ENCODE measurements around the gene WSB1.
A peak's percentile ranks its signal among the peaks of the same experiment; 100 is the strongest.

The WSB1 gene

DNA sequence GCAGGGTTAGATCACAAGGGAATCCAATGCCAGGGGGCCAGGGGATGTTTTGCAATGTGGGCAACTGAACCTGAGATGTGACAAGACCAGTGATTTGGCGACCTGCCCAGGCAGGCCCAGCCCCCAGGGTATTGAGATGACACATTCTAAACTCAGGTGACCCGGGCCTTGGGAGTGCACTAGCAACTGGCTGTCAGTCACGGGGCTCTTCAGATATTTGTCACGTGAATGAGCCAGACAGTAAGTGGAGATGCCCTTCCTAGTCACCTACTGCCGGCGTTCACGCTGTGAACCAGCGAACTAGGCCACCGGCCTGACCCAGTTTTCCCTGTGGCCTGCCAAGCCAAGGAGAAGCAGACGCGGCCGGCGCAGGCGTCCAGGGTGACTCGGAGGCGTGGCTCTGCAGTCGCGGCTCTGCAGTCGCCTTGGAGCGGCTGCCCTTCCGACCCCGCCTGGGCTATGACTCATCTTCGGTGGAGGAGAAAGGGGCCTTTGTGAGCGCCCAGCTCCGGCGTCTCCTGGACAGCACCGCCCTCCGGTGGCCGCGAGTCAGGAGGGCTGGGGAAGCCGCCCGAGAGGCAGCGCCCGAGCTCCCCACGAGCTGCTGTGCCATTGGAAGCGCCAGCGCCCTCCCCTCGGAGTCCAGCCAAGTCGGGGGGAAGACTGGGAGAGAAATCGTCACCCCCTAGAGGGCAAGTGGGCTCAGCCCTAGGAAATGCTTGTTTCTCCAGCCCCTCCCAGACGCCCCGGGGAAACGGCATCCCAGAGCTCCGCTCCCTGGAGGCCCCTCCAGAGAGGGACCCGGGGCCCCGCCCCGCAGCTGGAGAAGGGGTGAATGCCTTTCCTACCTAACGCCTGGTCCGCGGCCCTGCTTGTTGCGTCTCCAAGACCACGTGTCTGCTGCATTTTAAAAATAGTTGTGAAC is 38.8 kb downstream of the WSB1 start:
- peak overlapping the region; percentile 73 to 83 (median 81) for H3K9ac ChIP-seq
- no peaks in the 10 kb centered on the region for H4K20me1 ChIP-seq
- H3K4me2 ChIP-seq = peak overlapping the region; percentile 72 to 95 (median 80)
- H3K27ac ChIP-seq = peak overlapping the region; percentile 63 to 86 (median 82)
- peak overlapping the region; percentile 44 to 70 (median 61) for H3K4me3 ChIP-seq
- peak in 4 of 11 experiments; percentile 19 to 78 (median 44); a peak in 3 of 22 replicates for TF ChIP-seq Cebpa-rat (IDR thresholded peaks at IDR 0.05)
- no peaks in the 10 kb centered on the region for H3K27me3 ChIP-seq
- no peaks in the 10 kb centered on the region for H3K9me3 ChIP-seq (replicated peaks in 1 of 11)
- peaks cover 33 to 62% (median 40%) of the 10 kb centered on the region in 10 experiments for H3K4me1 ChIP-seq
- no peaks in the 10 kb centered on the region for H3K36me3 ChIP-seq

GRCh38 chr17:27333410-27333980 is 39.6 kb downstream of the WSB1 start:
- Histone ChIP-seq H3K4me1 (peaks cover 34 to 69% (median 41%) of the 10 kb centered on the region in 10 experiments), H3K4me2 (peak overlapping the region; percentile 72 to 95 (median 80)), H3K9ac (peak overlapping the region; percentile 73 to 83 (median 81)), H4K20me1 (no peaks in the 10 kb centered on the region), H3K27me3 (no peaks in the 10 kb centered on the region), H3K9me3 (replicated peaks in 1 of 11) (no peaks in the 10 kb centered on the region), H3K4me3 (peak overlapping the region; percentile 44 to 70 (median 61)), H3K27ac (peak overlapping the region; percentile 63 to 86 (median 82)), H3K36me3 (no peaks in the 10 kb centered on the region)
- no peak for TF ChIP-seq Cebpa-rat (IDR thresholded peaks at IDR 0.05)

DNA sequence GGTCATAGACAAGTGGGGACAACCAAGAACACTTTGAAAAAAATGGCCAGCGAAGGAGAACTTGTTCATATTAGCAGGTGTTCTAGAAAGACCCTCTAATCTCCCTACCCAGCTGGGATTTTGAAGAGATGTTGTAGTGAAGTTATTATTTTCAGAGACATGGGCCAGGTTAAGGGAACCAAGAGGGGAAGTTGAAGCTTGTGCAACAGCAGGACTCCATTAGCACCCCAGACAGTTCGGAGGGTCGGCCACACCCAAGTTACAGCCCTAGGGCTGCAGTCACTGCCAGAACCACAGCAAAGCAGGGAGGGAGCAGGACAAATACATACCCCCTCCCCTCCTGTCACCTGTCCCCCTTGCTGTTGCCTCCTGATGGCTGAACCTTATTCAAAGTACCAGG is 42.3 kb downstream of the WSB1 start:
- peaks cover 46 to 81% (median 56%) of the 10 kb centered on the region in 10 experiments for H3K4me1 ChIP-seq
- peak overlapping the region in 3 of 11 experiments; percentile 30 to 64 (median 53); a peak in 5 of 22 replicates for H3K27ac ChIP-seq
- peak overlapping the region in 6 of 11 experiments; percentile 19 to 88 (median 76); a peak in 11 of 22 replicates for H3K4me2 ChIP-seq

DNA sequence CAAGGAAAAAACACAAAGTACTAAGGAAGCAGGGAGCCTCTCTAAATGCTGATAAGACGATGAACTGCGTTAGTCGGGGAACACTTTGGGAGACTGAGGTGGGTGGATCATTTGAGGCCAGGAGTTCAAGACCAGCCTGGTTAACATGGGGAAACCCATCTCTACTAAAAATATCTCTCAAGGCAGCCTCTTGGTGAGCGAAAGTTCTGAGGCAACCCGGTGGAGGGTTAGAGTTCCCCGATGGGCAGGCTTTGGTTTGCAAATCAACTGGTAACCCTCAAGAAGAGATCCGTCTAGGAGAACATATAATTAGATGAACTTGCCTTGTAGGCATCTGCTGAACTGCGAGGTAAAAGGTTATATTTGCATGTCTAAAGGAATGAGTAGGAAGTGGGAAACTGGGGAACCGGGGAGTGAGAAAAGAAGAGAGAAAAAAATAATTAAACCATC is 44.6 kb downstream of the WSB1 start:
- Histone ChIP-seq H3K36me3 (no peaks in the 10 kb centered on the region), H3K9ac (no peak overlapping the region), H3K4me3 (no peak overlapping the region), H3K27me3 (no peaks in the 10 kb centered on the region), H3K4me1 (peaks cover 27 to 79% (median 46%) of the 10 kb centered on the region in 10 experiments), H3K27ac (peak overlapping the region in 1 of 11 experiments; percentile 23; a peak in 1 of 22 replicates), H3K9me3 (replicated peaks in 1 of 11) (no peaks in the 10 kb centered on the region), H4K20me1 (no peaks in the 10 kb centered on the region), H3K4me2 (peak overlapping the region; percentile 27 to 76 (median 56))
- TF ChIP-seq Cebpa-rat (IDR thresholded peaks at IDR 0.05) = no peak

More for the DNA sequence above, 42.3 kb downstream of the WSB1 start:
- TF ChIP-seq Cebpa-rat (IDR thresholded peaks at IDR 0.05) = peak in 3 of 11 experiments; percentile 12 to 25 (median 22); a peak in 2 of 22 replicates
- Histone ChIP-seq H3K4me3 (no peak overlapping the region), H3K27me3 (no peaks in the 10 kb centered on the region), H3K9me3 (replicated peaks in 1 of 11) (no peaks in the 10 kb centered on the region), H4K20me1 (no peaks in the 10 kb centered on the region), H3K9ac (peak overlapping the region in 3 of 11 experiments; percentile 15 to 44 (median 41); a peak in 3 of 22 replicates), H3K36me3 (no peaks in the 10 kb centered on the region)

DNA sequence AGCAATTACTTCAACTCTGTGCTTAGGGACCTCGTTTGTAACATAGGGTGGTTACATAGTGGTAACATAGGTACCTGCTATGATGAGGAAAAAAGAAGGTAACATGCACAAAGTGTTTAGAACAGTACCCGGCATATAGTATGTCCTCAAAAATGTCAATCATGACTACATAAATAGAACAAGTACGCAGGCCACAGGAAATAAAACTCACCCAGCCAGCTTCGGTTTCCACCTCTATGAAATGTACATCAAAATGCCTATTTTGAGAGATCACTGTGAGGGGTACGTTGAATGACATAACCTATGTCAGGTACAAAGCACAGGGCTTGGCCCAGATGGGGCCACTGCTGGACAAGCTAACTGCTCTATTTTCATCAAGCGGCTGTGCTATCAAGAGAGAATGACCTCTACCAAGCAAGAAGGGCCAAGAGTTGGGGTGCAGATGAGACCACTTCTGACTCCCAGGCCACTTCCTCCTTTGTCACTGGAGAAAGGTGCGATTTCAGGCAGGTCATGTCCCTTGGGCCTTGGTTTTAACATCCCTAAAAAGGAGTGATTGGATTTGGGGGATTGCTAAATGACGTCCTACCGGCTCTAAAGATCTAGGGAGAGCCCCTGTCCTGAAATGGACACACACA is 45.4 kb downstream of the WSB1 start:
- H3K4me3 ChIP-seq = no peak overlapping the region
- H3K9ac ChIP-seq = no peak overlapping the region
- TF ChIP-seq Cebpa-rat (IDR thresholded peaks at IDR 0.05) = no peak
- peak overlapping the region; percentile 27 to 76 (median 56) for H3K4me2 ChIP-seq
- H3K36me3 ChIP-seq = no peaks in the 10 kb centered on the region
- H3K27ac ChIP-seq = peak overlapping the region in 1 of 11 experiments; percentile 23; a peak in 1 of 22 replicates
- no peaks in the 10 kb centered on the region for H4K20me1 ChIP-seq
- H3K27me3 ChIP-seq = no peaks in the 10 kb centered on the region
- peaks cover 26 to 77% (median 47%) of the 10 kb centered on the region in 10 experiments for H3K4me1 ChIP-seq
- no peaks in the 10 kb centered on the region for H3K9me3 ChIP-seq (replicated peaks in 1 of 11)

- Histone ChIP-seq H3K4me3 (no peak overlapping the region), H4K20me1 (no peaks in the 10 kb centered on the region), H3K4me1 (peaks cover 30 to 79% (median 53%) of the 10 kb centered on the region in 10 experiments), H3K9me3 (replicated peaks in 1 of 11) (no peaks in the 10 kb centered on the region), H3K9ac (no peak overlapping the region), H3K27ac (no peak overlapping the region), H3K4me2 (peak overlapping the region in 8 of 11 experiments; percentile 27 to 72 (median 55); a peak in 11 of 22 replicates), H3K27me3 (no peaks in the 10 kb centered on the region), H3K36me3 (no peaks in the 10 kb centered on the region)
- TF ChIP-seq Cebpa-rat (IDR thresholded peaks at IDR 0.05) = no peak
Measured at GRCh38 chr17:27339836-27340550, 46.1 kb downstream of the WSB1 start.

DNA sequence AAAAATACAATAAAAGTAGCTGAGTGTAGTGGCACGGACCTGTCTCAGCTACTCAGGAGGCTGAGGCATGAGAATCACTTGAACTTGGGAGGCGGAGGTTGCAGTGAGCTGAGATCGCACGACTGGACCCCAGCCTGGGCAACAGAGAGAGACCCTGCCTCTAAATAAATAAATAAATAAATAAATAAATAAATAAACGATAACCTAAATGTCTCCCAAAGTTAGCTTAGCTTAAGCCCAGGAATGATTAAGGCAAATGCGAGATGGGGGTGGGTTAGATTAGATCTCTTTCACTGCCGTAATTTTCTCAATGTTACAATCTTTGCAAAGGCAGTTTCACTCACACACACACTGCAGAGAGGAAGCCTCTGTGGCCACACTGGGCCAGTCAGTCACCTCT is 46.7 kb downstream of the WSB1 start:
- peak overlapping the region in 1 of 11 experiments; percentile 53; a peak in 3 of 22 replicates for H3K4me2 ChIP-seq
- TF ChIP-seq Cebpa-rat (IDR thresholded peaks at IDR 0.05) = no peak
- H3K4me1 ChIP-seq = peaks cover 34 to 76% (median 56%) of the 10 kb centered on the region in 10 experiments
- H4K20me1 ChIP-seq = no peaks in the 10 kb centered on the region
- no peaks in the 10 kb centered on the region for H3K36me3 ChIP-seq
- no peak overlapping the region for H3K4me3 ChIP-seq
- no peak overlapping the region for H3K27ac ChIP-seq
- peaks cover 0 to 3% (median 0%) of the 10 kb centered on the region in 11 experiments; a peak in 3 of 22 replicates for H3K9me3 ChIP-seq (replicated peaks in 1 of 11)
- H3K9ac ChIP-seq = no peak overlapping the region
- no peaks in the 10 kb centered on the region for H3K27me3 ChIP-seq

DNA sequence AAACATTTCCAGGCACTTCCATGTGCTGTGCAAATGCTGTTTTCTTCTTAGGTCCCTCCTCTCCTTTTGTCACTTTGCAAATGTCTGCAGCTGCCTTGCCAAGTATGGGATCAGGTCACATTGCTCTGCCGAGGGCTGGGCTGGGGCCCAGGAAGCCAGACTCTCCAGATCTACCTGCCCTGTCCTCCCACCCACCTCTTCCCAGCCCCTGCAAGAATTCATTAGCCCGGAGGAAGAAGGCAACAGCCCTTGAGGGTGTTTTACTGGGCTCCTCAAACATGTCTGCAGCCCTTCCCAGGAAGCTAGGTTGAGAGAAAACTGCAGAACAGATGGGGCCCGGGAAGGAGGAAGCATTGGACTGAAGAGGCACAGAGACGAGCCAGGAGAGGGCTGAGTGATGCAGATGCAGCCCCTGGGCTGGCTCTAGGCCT is 47.1 kb downstream of the WSB1 start:
- Histone ChIP-seq H3K9ac (no peak overlapping the region), H4K20me1 (no peaks in the 10 kb centered on the region), H3K27ac (no peak overlapping the region), H3K36me3 (no peaks in the 10 kb centered on the region), H3K9me3 (replicated peaks in 1 of 11) (peaks cover 0 to 8% (median 0%) of the 10 kb centered on the region in 11 experiments; a peak in 6 of 22 replicates), H3K4me1 (peaks cover 38 to 71% (median 54%) of the 10 kb centered on the region in 10 experiments), H3K4me2 (peak overlapping the region in 5 of 11 experiments; percentile 4 to 53 (median 9); a peak in 6 of 22 replicates), H3K27me3 (no peaks in the 10 kb centered on the region), H3K4me3 (no peak overlapping the region)
- TF ChIP-seq Cebpa-rat (IDR thresholded peaks at IDR 0.05) = no peak
